Right renal cortex interstitium (tissue), 3 donors: ENCODE measurements around the gene GPC3. TPM values are rescaled to one million over a fixed set of nuclear protein-coding genes. Genes with fewer than 3 reads are reported as not detected.
"Not testable (repeated sequence)": the region's sequence is repeated elsewhere in the genome, so short reads cannot be mapped to it uniquely, and the experiment has no call there.

Source experiments
- DNase-seq, 3 donors: peaks; one replicate each; pipeline ENCODE4 v3.0.0-alpha.2; 2013; ENCODE audit warnings: low read depth in 3 of 3, low spot score in 2 of 3
- polyA plus RNA-seq, 3 donors: library from polyadenylated mRNA; unstranded; fragments of 120-200 nt; gene quantifications; one replicate each; pipeline ENCODE4 v1.2.1, GENCODE V29; 2013; ENCODE audit not compliant: insufficient read length in 3 of 3

The GPC3 gene
- polyA plus RNA-seq, 3 donors: 1,260 to 1,341 (median 1,339) TPM

DNA sequence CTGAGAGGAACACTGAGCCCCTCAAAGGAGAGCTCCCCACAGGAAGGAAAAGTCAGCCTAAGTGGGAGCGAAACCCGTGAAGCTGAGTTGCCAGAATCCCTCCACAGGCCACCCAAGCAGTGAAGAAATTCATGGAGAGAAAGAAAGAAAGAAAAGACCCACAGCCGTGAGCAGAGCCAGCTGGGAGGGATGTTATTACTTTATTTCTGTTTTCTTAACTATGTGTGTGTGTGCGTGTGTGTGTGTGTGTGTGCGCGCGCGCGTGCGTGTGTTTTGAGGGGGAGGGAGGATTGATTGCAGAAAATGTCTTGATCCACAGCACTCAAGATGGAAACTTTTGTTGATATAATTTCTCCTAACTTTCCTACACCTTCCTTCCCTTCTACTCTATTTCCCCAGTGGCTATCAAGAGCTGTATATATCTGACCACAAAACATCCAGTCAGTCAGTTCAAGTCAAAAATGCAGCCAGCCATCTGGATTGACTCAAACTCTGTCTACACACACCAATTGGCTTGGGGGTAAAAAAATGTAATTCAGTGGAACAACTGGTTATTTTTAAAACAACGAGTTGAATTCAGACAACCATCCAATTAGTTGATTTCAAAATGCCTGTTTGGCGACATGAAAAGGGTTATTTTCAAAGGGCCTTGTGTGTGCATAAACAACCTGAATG, 13.8 kb upstream of the GPC3 start:
- no peak for DNase-seq

DNA sequence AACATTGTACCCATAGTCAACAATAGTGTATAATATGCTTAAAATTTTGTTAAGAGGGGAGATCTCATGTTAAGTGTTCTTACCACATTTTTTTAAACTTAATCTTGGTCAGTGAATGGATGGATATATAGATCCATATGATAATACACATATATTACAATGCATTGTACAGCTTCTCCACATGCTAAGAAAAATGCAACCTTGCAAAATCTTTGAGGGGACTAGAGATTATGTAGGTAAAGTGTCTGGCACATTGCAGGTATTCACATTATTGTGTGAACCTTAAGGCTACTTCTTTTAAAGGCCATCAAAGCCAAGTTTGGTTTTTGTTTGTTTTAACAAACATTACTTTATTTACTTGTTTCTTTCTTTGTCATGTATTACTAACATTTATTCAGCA, 10.4 kb upstream of the GPC3 start:
- no peak for DNase-seq

DNA sequence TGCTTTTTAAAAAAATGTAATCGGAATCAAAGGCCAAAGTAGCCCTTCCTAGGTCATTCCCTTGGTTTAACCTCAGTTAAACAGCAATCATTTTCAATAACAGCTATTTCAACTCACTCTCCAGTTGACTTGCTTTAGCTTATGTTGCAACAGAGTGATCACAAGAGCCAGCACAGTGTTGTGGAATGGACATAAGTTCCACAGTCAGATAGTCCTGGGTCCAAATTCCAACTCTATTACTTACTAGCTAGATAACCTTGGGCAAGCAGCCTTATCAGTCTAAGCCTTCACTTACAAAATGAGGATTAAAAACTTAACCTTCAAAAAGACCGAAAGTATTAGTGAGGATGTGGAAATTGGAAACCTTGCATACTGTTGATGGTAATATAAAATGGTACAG, 9.2 kb upstream of the GPC3 start:
- no peak for DNase-seq

DNA sequence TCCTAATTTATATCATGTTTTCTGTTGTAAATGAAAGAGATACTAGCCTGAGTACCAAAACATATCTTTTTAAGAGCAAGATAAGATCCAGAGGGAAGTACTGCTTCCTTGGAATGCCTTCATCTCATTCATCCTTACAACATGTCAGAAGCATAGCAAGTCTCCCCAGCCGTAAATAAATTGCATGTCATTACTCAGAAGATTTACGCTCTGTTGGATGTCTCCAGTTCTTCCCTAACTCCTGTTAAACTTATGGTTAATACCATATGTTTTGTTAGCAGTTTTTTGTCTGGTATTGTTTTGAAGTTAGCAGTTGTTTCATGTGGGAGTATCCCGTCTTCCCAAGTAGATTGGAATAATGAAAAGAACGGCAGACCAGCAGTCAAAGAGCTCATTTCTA, 7.5 kb upstream of the GPC3 start:
- no peak for DNase-seq

DNA sequence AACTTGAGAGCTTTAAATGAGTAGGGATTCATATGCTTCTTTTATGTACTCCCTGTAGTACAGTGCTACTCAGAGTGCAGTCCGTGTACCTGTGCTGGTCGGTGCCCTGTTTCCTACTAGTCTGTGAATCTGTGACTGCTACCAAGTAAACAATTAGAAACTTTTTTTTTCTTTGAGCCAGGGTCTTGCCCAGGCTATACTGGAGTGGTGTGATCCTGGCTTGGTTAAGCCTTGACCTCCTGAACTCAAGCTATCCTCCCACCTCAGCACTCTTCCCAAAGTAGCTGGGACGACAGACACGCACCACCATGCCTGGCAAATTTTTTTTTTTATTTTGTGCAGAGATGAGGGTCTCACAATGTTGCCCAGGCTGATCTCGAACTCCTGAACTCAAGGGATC, 6.4 kb upstream of the GPC3 start:
- DNase-seq: no peak

DNA sequence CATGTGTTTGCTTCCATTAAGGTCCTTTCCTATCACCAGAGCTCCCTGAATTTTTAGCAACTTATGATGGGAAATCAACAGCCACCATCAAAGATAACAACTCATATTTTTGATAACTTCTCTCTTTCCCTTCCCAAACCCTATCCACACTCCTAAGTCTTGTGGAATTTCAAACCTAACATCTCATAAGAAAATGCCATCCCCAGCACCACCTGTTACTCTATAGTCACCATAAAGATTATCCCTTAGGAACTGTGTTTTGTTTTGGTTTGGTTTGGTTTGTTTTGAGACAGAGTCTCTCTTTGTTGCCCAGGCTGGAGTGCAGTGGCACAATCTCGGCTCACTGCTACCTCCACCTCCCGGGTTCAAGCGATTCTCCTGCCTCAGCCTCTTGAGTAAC, 5.7 kb upstream of the GPC3 start:
- DNase-seq: not testable (repeated sequence)

DNA sequence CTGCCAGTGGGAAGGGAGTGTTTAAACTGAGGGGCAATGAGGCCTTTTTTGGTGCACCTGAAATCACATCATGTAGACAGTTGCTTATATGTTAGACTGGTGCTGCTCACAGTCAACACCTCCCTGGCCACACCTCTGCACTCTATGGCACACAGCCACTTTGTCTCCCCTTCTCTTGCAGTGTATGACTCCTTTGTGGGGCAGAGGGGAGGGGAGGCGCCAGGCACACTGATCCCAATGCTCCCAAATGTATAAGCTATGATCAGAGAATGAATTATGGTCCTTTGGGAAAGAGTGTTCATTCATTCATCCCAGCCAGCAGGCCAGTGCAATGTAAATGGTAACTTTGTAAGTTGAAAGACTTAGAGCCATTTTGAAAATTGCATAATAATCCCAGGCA, 4.6 kb upstream of the GPC3 start:
- DNase-seq: no peak

DNA sequence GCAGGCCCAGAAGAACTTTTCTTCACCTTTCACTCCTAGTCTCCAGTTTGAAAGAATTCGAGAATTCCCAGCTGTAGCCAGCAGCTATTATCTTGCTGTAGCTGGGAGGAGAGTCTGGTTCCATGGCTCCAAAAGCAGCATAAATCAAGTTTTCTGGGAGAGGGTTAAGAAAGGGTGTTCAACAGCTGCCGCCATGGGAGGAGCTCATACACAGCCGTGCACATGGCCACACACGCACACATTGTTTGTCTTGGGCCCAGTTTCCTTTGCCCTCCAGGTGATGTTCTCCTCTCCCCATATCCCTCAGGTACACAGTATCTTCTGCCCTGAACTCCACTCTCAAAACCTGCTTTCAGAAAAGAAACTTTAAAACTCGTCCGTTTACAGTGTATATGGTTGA, 4.1 kb upstream of the GPC3 start:
- no peak for DNase-seq

DNA sequence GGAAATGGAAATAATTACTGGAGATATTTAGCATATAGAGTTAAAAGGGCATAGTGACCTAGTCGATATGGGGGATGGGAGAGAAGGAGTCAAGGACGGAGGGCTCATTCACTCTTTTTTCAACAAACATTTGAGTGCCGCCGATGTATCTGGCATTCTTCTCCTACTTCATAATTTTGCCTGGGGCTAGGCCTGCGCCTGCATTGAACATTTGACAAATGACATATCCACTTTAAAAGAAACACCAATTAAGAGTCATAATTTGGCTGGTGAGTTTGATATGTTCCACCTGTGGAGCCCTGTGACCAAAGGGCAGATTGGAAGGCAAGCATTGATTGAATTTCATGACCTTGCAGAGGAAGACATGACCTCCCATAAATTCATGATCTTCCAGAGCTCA, 2.6 kb upstream of the GPC3 start:
- DNase-seq: no peak

DNA sequence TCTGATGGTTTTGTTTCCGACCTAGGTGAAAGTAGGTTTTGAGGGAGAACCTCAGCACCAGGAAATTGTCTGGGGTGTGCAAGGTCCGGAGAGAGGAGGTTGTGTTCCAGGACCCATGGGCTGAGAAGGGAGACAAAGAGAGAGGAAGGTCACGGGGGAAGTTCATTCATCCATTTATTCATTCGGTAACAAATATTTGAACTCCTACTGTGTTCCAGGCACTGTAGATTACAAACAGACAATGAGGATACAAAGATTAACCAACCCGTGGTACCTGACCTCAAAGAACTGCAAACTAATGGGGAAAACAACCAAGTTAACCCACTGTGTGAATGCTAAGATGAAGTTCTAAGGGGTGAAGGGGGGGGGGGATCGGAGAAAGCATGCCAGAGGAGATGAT, 1.8 kb upstream of the GPC3 start:
- DNase-seq: no peak

DNA sequence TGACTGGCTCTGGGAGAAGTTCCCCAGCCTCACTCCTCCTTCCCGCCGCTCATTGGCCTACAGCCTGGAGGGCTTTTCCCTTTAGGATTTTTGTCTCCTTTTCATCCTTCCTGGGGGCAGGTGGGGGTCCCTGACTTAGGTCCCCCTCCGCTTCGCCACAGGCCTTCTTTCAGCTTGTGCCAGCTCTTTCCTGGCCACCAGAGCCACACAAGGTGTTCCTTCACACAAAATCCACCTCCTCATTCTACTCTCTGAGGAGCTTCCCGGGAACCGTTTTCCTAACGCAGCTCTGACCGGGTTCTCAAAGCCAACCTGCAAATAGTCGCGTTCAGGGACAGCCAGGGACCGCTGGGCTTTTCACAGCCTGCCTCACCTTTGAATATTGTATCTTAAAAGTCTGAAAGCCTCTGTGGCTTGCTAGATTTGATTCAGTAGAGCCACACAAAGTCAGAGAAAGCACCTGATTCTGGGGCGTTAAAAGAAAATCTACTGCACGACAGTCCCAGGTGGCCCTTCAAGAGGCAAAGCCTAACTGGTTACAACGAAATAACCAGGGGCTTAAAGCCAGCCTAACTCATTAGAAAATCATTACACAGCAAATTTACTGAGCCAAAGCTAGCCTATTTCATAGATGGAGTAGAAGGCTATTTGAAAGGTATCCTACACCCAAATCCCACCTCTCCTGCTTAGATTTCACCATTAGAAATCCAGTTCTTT, 731 bp upstream of the GPC3 start:
- no peak for DNase-seq

DNA sequence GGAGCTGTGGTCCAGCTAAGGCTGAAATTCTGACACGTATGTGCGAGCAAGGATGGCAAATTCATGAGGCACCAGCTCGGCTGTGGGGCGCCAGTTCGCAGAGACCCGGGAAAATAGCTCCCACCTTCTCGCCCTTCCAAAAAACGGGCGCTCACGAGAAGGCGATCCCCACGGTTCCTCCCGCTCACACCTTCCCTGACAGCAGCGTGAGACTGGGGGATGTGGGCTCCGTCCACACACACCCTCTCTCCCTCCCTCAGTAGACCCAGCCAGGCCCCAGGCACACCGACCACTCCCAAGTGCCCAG, 584 bp downstream of the GPC3 start:
- DNase-seq: no peak

DNA sequence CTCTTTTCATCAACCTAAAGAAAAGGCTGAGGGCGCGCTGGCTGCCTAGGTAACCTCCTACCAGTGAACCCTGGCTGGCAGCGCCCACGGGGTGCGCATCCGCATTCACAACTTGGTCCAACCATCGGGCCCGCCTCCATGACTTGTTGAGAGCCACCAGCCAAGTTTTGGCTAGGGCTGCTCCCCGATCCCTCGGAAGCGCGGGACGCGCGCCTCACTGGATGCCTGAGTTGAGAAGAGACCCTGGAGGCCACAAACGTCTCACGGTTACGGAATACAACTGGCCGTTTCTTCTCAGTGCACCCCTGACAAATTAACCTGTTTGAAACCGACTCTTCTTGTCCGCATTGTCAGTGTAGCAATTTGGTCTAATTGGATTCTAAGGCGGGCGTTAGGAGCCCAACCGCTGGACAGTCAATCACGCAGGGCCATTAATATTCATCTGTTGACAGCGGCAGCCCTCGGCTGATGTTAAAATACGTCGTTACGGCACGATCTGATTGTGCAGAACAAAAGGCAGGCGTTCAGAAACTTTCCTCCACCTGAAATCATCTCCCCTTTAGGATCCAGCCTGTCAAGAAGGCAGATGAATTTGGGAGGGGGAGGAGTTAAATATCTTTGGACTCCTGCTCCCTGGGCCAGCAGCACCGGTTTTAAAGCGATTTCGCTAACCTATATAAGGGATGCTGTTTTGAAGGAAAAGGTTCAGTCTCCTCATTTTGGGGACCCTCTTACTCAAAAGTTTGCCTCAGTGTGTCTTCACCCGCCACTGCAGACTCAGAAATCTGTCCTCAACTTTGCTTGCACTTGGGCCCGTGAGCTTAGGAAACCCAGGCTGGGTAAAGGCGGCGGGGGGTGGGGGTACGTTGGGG, 1.2 kb downstream of the GPC3 start:
- DNase-seq: no peak

DNA sequence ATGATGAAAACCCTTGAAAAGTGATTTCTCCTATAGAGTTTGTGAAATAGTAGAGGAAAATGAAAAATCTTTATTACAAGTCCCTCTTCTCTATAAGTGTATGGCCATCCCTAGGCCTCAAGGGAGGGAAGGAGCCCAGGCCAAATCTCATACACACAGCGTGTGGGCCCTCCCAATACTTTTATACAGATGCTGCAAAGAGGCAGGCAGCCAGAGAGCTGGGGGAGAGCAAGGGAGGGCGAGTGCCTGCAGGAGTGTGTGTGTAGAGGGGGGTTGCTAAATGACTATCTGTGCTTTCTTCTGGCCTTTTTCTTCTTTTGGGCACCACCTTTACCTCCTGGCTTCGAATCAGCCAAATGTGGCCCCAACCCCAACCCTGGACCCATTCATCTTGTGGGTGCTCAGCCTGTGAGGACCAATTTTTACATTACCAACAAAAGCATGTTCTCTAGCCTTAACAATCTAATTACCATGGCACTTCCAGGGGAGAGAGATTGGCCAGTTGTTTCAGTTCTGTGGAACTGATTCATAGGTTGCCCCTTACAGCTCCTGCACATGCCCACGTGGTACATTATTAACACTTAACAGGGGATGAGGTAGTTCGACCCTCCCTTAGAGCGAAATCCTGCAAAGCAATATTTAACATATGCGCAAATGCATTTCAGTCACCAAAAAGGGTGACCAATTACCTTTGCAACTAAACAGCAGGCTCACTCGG, 2.0 kb downstream of the GPC3 start:
- no peak for DNase-seq

DNA sequence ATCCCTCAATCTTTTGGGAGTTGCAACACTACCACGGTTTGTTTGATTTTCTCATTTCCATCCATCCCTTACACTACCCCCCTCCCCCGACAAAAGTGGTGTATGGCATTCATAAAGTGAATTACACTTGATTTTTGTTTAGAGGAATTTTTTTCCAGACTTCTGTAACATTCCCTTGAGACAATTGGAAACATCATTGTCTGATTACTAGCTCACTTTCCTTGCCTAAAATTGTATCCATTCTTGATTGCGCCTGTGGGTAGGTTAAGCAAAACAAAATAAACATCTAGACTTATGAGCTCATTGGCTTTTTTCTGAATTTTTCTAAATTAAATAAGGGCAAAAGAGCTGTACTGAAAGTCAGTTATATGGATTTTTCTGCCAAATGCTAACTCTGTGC, 3.5 kb downstream of the GPC3 start:
- no peak for DNase-seq

DNA sequence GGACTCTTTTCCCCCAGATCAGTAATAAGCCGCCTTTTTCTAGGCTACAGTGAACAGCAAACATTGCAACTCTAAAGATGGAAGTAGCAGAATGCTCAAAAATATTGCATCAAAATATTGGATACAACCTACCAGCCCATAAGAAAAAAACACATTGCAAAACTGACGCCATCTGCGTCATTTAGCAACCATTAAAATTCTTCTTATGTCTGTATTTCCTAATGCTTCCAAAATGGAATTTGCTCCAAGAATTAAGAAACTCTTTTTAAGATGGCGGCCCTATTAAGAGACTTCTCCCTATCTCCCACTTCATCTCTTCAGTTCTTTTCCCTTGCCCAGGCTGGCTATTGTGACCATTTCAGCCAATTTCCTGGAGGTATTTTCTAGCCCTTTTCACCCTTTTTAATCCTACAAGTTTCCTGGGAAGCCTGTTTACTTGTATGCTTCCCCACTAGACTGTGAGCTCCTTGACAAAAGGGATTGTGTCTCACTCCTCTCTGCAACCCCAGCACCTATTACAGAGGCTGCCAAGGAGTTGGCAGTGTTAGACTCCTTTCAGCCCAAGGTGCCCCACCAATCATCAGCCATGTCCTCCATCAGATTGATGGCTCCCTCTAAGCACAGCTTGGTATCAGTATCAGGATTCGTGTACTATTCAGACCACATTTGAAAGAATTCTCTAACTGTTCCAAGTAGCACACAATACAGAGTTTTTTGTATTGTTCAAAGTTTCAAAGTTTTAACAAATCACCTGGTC, 4.4 kb downstream of the GPC3 start:
- no peak for DNase-seq

DNA sequence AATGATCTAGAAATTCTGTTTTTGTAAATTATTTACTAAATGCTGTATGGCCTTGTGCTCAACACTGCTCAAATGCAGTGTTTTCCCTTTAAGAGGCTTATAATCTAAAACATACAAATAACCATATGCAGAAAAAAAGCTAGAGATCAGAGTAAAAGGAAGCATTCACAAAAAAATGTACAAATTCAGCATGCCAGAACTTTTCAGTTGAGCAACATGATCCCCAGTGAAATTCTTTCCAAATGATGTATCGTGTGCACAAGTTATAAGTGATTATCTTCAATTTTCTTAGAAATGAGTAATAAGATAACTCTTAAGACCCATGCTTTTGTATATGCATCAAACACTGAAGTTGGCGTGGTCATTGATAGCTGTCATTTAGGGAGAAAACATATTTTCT, 5.0 kb downstream of the GPC3 start:
- no peak for DNase-seq

DNA sequence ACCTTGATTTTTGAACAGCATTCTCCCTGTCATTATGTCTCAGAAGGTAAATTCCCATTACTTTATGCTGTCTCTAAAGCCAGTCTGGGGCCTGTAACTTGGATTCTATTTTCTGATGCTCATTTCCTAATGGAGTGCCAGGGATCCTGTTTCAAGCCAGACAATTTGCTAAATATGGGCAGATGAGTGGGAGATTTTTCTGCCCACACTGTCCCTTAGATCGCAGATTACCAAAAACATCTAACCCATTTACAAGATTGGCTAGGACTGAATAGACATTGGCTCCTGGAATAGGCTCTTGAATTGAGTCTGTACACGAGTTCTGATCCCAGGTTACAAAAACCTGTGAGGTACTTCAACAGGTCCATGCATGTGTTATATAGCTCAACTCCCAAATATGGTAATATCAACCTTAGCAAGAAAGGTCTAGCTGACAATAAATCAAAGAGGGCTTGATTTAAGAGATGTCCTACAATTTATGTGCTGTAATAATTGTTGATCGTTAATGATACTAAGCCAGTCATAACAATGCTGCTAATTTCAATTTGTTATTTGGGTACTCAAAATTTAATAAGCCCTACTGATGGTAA, 5.7 kb downstream of the GPC3 start:
- DNase-seq: no peak

DNA sequence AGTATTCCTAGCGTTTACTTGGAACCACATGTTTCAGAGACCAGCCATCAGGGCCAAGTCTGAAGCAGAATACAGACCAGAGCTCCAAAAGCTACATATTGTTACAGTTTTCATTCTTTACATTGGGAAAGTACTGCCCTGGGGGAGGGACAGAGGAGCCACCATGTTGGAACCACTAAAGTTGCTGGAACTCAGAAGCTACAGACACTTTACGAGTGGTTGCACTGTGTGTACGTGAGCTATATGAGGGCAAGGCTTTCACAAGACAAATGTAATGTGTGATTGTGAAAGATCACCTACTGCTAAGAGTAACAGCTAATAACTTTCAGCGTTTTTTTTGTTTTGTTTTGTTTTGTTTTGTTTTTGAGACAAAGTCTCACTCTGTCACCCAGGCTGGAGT, 11.7 kb downstream of the GPC3 start:
- no peak for DNase-seq

DNA sequence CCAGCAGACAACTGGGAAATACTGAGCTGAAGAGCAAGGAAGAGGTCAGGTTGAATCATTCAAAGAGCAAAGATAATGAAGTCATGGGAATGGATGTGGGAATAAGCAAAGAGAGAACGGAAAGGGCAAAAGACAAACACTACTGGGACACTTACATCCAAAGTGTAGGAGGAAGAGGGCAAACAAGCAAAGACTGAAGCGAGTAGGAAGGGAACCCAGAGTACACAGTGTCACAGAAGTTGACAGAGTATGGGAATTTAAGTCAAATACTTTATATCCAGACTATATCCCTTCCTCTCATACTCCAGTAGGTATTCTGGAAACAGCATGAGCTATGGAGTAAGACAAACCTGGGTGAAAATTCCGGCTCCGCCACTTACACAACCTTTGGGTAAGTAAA, 12.5 kb downstream of the GPC3 start:
- DNase-seq: no peak
